Brain microvascular endothelial cell (primary cell): ENCODE measurements around the gene PGAP2.

Source experiments
- DNase-seq: peaks from one replicate; pipeline ENCODE4 v3.0.0-alpha.2; 2020
- H3K27ac ChIP-seq: fragments of 250-450 bp; sonication (Bioruptor Pico); 2 replicates; pipeline ENCODE4 v1.5.1; 2020; ENCODE audit warnings: mild to moderate bottlenecking, moderate library complexity
- H3K27me3 ChIP-seq: fragments of 250-450 bp; sonication (Bioruptor Pico); replicated peaks from 2 replicates; pipeline ENCODE4 v1.5.1; 2020; ENCODE audit warnings: mild to moderate bottlenecking
- H3K36me3 ChIP-seq: fragments of 250-450 bp; sonication (Bioruptor Pico); replicated peaks from 2 replicates; pipeline ENCODE4 v1.5.1; 2020; ENCODE audit warnings: mild to moderate bottlenecking
- H3K4me3 ChIP-seq: 2 replicates; pipeline ENCODE4 v1.5.1; 2011; ENCODE audit warnings: low read depth, mild to moderate bottlenecking, control low read depth, low read length, moderate library complexity
- CTCF ChIP-seq: IDR thresholded peaks from 2 replicates; pipeline ENCODE4 v1.5.1; 2011; ENCODE audit warnings: low read depth, mild to moderate bottlenecking, moderate library complexity, low read length, control low read depth, inconsistent platforms; ENCODE audit errors: missing control alignments
- in situ Hi-C: cut with HindIII; loops from 2 replicates; pipeline ENCODE4 v1.10.0; 2017; ENCODE audit warnings: low sequenced_read_pairs, low pct_ligation_motif_present

The PGAP2 gene

GRCh38 chr11:3831378-3832239, 23.2 kb downstream of the PGAP2 start:
- Histone ChIP-seq H3K4me3 (no peak overlapping the region), H3K27me3 (no peaks in the 10 kb centered on the region), H3K27ac (peak overlapping the region; percentile 15), H3K36me3 (peaks cover 36% of the 10 kb centered on the region)
- no peak for DNase-seq
- in situ Hi-C loops, result loop anchor here (25.0 kb wide), 1 partner anchor 231 kb away; no protein-coding TSS in a partner anchor
- no peak for TF ChIP-seq CTCF

GRCh38 chr11:3832816-3833215, 24.5 kb downstream of the PGAP2 start:
- H3K27ac ChIP-seq, result no peak overlapping the region

GRCh38 chr11:3833449-3833848, 25.1 kb downstream of the PGAP2 start:
- H3K27me3 ChIP-seq, result no peaks in the 10 kb centered on the region

More at GRCh38 chr11:3832816-3833215, 24.5 kb downstream of the PGAP2 start:
- Histone ChIP-seq H3K36me3 (peaks cover 24% of the 10 kb centered on the region), H3K27me3 (no peaks in the 10 kb centered on the region), H3K4me3 (no peak overlapping the region)
- in situ Hi-C loops, result loop anchor here (25.0 kb wide), 1 partner anchor 229 kb away; no protein-coding TSS in a partner anchor
- DNase-seq, result no peak
- no peak for TF ChIP-seq CTCF

GRCh38 chr11:3834349-3834663, 25.9 kb downstream of the PGAP2 start:
- TF ChIP-seq CTCF, result no peak
- in situ Hi-C loops, result loop anchor here (25.0 kb wide), 1 partner anchor 228 kb away; no protein-coding TSS in a partner anchor
- no peak overlapping the region for H3K27ac ChIP-seq
- H3K27me3 ChIP-seq, result no peaks in the 10 kb centered on the region
- H3K4me3 ChIP-seq, result no peak overlapping the region
- H3K36me3 ChIP-seq, result peaks cover 20% of the 10 kb centered on the region
- no peak for DNase-seq

More at GRCh38 chr11:3833449-3833848, 25.1 kb downstream of the PGAP2 start:
- Histone ChIP-seq H3K27ac (no peak overlapping the region), H3K36me3 (peaks cover 21% of the 10 kb centered on the region), H3K4me3 (no peak overlapping the region)
- TF ChIP-seq CTCF, result no peak
- in situ Hi-C loops, result loop anchor here (25.0 kb wide), 1 partner anchor 229 kb away; no protein-coding TSS in a partner anchor
- DNase-seq, result no peak

GRCh38 chr11:3834664-3835461, 26.5 kb downstream of the PGAP2 start:
- no peak for TF ChIP-seq CTCF
- no peak overlapping the region for H3K27ac ChIP-seq
- H3K27me3 ChIP-seq, result no peaks in the 10 kb centered on the region
- in situ Hi-C loops, result loop anchor here (25.0 kb wide), 1 partner anchor 227 kb away; no protein-coding TSS in a partner anchor
- H3K4me3 ChIP-seq, result no peak overlapping the region
- no peak for DNase-seq
- peaks cover 15% of the 10 kb centered on the region for H3K36me3 ChIP-seq
